Activated CD8-positive, alpha-beta memory T cell treated with anti-CD3 and anti-CD28 coated beads for 4 hours (primary cell): Measurements from ENCODE around the gene HCAR2.
"Not testable (repeated sequence)": the region's sequence is repeated elsewhere in the genome, so short reads cannot be mapped to it uniquely, and the experiment has no call there.

ENCODE experiments used
- DNase-seq, 2 donors: peaks; one replicate each; pipeline ENCODE4 v3.0.0-alpha.2; 2020; ENCODE audit warnings: low read depth in 2 of 2

HCAR2 gene

GRCh38 chr12:122702890-122703611 lies at the start of gene HCAR2:
Gene HCAR2 (minus strand): TSS chr12:122703357. CDS start chr12:122703283, 74 bp downstream.
- DNase-seq, result not testable (repeated sequence)

DNA sequence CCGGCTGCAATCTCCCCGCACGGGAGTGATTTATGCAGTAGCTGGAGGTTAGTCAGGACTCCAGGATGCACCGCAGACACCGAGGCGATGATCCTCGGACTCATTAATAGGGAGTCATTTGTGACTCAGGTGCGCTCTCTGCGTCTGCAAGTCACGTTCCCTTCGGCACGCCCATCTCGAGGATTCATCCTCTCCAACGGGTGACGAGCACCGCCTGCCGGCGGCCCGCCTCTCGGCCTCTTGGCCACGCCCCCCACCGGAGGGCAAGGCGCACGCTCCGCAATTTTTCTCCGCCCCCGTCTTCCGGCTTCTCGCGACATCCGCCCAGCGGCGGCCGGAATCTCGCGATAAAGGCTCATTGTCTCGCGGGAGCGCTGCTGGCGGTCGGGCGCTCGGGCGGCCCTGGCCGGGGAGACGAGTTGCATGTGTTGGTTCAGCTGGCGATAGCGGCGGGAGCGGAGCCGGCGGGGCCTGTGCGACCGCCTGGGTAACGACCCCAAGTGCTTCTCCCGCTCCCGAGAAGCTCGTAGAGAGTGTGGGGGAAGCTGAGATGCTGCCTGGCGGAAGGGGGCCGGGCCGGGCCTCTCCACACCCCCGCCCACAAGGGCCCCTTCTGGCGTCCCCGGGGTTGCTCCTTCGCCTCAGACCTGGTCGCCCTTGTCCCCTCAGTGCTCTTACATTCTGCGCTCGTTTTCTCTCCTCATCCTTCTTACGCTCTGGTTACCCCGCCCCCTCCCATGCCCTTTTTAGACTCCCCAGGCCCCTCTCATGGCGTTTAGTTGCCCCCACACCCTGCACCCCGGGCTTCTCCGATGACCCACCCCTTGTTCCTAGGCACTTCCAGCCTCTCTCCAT lies 49.5 kb upstream of the HCAR2 start, which contains the start of gene DENR:
TSS of gene DENR (plus strand) at position 361 of the 855 bp plus-strand sequence. CDS start 878 bp downstream, outside the sequence.
- DNase-seq, result peak; percentile 98 to 99

DNA sequence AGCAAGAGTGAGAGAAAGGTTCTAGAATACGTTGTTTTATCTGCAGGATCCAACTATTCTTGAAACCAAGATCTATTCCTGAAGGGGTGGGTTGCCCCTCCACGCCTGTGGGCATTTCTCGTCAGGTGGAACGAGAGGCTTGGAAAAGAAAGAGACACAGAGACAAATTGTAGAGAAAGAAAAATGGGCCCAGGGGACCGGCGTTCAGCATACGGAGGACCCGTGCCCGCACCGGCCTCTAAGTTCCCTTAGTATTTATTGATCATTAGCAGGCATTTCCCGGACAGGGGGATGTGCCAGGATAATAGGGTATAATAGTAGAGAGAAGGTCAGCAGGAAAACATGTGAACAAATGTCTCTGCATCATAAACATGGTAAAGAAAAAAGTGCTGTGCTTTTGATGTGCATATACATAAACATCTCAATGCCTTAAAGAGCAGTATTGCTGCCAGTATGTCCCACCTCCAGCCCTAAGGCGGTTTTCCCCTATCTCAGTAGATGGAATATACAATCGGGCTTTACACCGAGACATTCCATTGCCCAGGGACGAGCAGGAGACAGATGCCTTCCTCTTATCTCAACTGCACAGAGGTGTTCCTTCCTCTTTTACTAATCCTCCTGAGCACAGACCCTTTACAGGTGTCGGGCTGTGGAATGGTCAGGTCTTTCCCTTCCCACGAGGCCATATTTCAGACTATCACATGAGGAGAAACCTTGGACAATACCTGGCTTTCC lies 47.8 kb upstream of the HCAR2 start:
- DNase-seq, result not testable (repeated sequence)

- DNase-seq, result no peak
These were observed 46.6 kb upstream of the HCAR2 start for GRCh38 chr12:122749569-122750332.

DNA sequence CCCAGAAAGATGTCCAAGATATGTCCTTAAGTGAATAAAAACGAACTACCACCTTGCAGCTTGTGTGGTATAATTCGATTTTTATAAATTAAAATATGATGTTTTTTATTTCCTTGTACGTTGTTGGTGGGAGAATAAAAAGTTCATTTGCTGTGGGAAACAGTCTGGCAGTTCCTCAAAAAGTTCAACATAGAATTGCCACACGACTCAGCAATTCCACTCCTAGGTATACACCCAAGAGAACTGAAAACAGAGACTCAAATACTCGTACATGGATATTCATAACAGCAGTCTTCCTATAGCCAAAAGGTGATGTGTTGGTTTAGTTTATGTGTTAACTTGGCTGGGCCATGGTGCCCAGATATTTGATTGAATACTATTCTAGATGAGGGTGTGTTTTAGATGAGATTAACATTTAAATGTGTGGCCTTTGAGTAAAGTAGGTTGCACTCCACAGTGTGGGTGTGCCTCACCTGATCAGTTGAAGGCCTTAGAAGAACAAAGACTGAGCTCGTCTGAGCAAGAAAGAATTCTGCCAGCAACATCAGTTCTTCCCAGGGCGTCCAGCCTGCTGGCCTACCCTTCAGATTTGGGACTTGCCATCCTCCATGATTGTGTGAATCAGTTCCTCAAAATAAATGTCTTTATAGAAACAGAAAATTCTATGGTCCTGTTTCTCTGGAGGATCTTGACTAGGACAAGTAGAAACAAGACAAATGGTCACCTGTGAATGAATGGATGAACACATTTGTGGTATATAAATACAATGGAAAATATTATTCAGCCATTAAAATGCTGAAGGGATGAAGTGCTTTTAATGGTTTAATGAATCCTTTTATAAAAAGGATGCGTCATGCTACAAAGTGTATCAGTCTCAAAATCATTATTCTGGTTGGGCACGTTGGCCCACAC lies 44.3 kb upstream of the HCAR2 start:
- DNase-seq, result no peak

DNA sequence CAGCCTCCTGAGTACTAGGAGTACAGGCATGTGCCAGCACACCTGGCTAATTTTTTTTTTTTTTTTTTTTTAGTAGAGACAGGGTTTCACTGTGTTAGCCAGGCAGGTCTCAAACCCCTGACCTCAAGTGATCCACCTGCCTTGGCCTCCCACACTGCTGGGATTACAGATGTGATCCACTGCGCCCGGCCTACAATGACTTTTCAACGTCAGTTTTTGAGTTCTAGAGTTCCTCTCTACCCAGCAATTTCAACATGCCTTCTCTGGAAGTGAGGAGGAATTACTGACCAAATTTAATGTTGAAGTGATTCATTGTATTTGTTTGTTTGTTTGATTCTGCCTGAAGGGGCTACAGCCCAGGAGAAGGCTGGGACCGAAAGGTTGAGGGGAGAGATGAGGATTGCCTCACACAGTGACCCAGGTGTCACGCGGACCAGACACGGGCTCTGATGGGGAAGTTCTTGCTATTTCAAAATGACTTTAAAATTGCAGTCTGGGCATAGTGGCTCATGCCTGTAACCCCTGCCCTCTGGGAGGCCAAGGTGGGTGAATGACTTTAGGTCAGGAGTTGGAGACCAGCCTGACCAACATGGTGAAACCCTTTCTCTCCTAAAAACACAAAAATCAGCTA lies 40.9 kb upstream of the HCAR2 start:
- no peak for DNase-seq

DNA sequence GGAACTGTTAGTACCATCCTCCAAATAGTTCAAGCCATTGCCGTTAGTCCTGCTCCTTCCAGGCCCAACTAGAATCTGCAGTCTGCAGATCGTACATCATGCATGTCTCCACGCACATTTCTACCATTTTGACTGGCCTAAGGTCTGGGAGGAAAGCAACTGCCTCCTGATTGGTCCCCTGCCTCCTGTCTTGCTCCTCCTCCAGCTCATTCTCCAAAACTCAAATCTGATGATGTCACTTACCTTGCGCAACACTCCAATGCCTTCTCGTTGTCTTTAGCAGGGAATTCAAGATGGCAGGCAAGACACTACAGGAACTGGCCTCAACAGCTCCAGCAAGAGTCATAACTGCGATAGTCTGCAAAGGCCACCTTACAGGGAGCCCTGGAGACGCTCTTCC lies 37.2 kb upstream of the HCAR2 start:
- no peak for DNase-seq

DNA sequence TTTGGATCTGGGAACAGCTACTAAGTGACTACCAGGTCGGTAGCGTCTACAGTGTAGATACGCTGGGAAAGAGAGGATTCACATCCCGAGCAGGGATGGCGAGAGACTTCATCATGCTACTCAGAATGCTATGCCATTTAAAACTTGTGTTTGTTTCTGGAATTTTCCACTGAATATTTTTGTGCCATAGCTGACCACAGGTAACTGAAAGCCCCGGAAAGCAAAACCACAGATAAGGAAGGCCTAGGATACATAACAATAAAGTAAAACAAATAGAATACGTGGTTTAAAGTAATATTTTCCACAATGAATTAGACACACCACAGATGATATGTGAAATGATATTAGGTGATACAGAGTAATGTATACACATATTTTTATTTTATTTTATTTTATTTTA lies 35.4 kb upstream of the HCAR2 start:
- no peak for DNase-seq

GRCh38 chr12:122732611-122733010 lies 29.5 kb upstream of the HCAR2 start:
- DNase-seq, result no peak

GRCh38 chr12:122732170-122732569 lies 29.0 kb upstream of the HCAR2 start:
- peak in 1 of 2 donors; percentile 28 for DNase-seq

- peak in 1 of 2 donors; percentile 28 for DNase-seq
These were observed 27.3 kb upstream of the HCAR2 start, which contains the start of gene HCAR1 for GRCh38 chr12:122730215-122731014. Gene HCAR1 (minus strand): TSS chr12:122730844. CDS start chr12:122730339, 505 bp downstream.

DNA sequence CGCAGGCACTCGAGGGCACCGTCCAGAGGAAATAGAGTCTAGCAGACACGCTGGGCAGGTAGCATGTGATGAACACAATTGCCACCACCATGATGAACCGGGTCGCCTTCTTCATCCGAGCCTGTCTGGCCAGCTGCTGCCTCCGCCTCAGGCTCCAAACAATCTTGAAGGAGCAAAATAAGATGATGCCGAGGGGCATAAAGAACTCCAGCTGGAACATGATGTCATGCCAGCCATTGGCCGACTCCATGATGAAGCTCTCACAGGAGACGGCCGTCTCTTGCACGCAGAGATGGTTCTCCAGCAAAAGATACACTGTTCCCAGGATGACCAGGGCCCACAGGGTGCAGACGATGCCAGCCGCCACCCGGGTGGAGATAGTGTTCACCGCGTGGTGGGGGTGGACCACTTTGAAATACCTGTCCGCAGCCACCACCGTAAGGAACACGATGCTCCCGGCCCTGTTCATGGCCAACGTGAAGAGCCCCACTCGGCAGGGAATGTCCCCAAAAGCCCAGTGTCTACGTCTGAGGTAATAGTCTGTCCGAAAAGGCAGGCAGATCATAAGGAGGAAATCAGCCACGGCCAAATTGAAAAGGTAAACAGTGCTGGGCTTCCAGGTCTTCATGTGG lies 26.5 kb upstream of the HCAR2 start:
- DNase-seq, result no peak

- DNase-seq, result peak in 1 of 2 donors; percentile 18
These were observed 23.0 kb upstream of the HCAR2 start for GRCh38 chr12:122726080-122726558.

DNA sequence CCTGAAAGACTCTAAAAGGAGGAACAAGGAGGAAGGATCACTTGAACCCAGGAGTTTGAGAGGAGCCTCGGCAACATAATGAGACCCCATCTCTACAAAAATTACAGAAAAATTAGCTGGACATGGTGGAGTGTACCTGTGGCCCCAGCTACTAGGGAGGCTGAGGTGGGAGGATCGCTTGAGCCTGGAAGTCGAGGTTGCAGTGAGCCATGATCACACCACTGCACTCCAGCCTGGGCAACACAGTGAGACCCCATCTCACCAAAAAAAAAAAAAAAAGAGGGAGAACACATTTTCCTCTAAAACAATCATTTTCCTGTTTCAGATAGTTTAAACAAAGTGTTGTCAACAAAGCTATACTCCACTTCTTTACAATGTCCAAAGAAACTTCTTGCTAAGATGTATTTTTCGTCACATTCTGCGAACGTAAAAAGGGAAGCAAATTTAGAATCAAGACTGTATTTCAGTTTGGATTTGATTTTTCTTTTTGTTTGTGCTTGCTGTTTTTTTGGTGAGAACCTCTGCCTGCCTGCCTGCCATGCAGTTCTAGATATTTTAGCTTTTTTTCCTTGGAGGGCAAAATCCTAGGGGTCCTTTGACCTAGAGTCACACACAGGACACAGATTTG lies 22.4 kb upstream of the HCAR2 start:
- DNase-seq, result no peak

- DNase-seq, result no peak
These were observed 21.6 kb upstream of the HCAR2 start for GRCh38 chr12:122724641-122725243.

- DNase-seq, result no peak
These were observed 19.2 kb upstream of the HCAR2 start for GRCh38 chr12:122722387-122722786.

DNA sequence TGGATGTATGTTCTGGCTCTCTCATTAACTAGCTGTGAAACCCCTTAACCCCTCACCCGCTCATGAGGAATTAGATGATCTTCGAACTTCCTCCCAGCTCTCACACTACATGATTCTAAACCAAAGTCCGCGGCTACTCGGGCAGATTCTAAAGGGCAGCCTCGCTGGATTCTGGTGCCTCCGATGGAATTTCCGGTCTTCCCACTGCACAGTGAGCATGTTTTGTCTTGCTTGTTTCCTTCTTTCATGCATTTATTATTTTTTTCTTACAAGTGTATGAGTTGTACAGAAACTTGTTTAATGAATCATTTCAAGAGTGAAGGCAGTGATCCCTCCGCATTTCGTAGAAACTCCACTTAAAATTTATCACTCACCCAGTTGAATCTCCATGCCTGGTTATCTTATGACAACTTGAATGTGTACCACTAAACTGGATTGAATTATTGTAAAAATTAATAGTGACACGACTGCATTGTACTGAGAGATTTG lies 17.9 kb upstream of the HCAR2 start:
- DNase-seq, result no peak
